IMR-90 (cell line): ENCODE measurements around the gene CDH13. TPM values are rescaled to one million over a fixed set of nuclear protein-coding genes. Genes with fewer than 3 reads are reported as not detected.

ENCODE experiments used
- ATAC-seq: fragments of 200-7000 bp; cut with Tn5 transposase; 2 replicates; pipeline ENCODE4 v1.9.1; 2020; ENCODE audit warnings: low read depth, mild to moderate bottlenecking, moderate library complexity
- BruUV-seq: library from RNA; stranded (reverse); fragments of 400-500 nt; replicated peaks from 2 replicates; lab custom pipeline; 2021; lab: Mats Ljungman, UMichigan
- CTCF ChIA-PET: fragments of 300-600 bp; formaldehyde crosslinking; extraction: SDS; loops from one replicate; lab custom pipeline; 2021; ENCODE audit warnings: antibody characterized with exemption; lab: Yijun Ruan, JAX
- POLR2A ChIA-PET: fragments of 300-600 bp; sonication (Branson Sonifier 250); formaldehyde crosslinking; loops from one replicate; lab custom pipeline; 2022; ENCODE audit warnings: antibody characterized with exemption; ENCODE audit not compliant: unreplicated experiment; lab: Charles Lee
- DNase-seq: peaks from one replicate; pipeline ENCODE4 v3.0.0; 2013
- H2AFZ ChIP-seq: replicated peaks from 2 replicates; pipeline ENCODE3; 2013; ENCODE audit warnings: low read length, mild to moderate bottlenecking; ENCODE audit not compliant: poor library complexity
- H2AK5ac ChIP-seq: 2 replicates; pipeline ENCODE4 v1.6.1; 2013; ENCODE audit warnings: low read depth, low read length, inconsistent platforms
- H2AK9ac ChIP-seq: replicated peaks from 2 replicates; pipeline ENCODE3; 2013; ENCODE audit warnings: mild to moderate bottlenecking, low read depth, low read length, moderate library complexity; ENCODE audit not compliant: poor library complexity
- H2BK120ac ChIP-seq: 2 replicates; pipeline ENCODE4 v1.6.1; 2013; ENCODE audit warnings: low read depth, low read length, inconsistent platforms
- H2BK15ac ChIP-seq: 3 replicates; pipeline ENCODE4 v1.6.1; 2013; ENCODE audit warnings: low read depth, low read length, inconsistent platforms
- H2BK20ac ChIP-seq: 2 replicates; pipeline ENCODE4 v1.6.1; 2013; ENCODE audit warnings: low read depth, mild to moderate bottlenecking, inconsistent platforms, low read length, moderate library complexity
- H2BK5ac ChIP-seq: 2 replicates; pipeline ENCODE4 v1.6.1; 2013; ENCODE audit warnings: mild to moderate bottlenecking, low read depth, low read length, inconsistent platforms; ENCODE audit not compliant: poor library complexity, severe bottlenecking
- H3K14ac ChIP-seq: replicated peaks from 2 replicates; pipeline ENCODE4 v1.6.1; 2013; ENCODE audit warnings: low read depth, low read length, inconsistent platforms
- H3K18ac ChIP-seq: 2 replicates; pipeline ENCODE4 v1.6.1; 2013; ENCODE audit warnings: low read depth, low read length, control low read depth
- H3K23ac ChIP-seq: 2 replicates; pipeline ENCODE4 v1.6.1; 2013; ENCODE audit warnings: low read depth, low read length, inconsistent platforms
- H3K27ac ChIP-seq: 2 replicates; pipeline ENCODE4 v1.5.1; 2013; ENCODE audit warnings: mild to moderate bottlenecking, control low read depth, low read length; ENCODE audit not compliant: insufficient read depth
- H3K27me3 ChIP-seq: 2 replicates; pipeline ENCODE4 v1.6.1; 2013; ENCODE audit warnings: low read length; ENCODE audit not compliant: control insufficient read depth, insufficient read depth
- H3K36me3 ChIP-seq: 2 replicates; pipeline ENCODE4 v1.6.1; 2013; ENCODE audit warnings: low read length, mixed read lengths; ENCODE audit not compliant: control insufficient read depth, insufficient read depth
- H3K4ac ChIP-seq: 2 replicates; pipeline ENCODE4 v1.6.1; 2013; ENCODE audit warnings: low read depth, low read length, inconsistent platforms
- H3K4me1 ChIP-seq: 2 replicates; pipeline ENCODE4 v1.6.1; 2013; ENCODE audit warnings: low read length, mixed read lengths; ENCODE audit not compliant: control insufficient read depth, insufficient read depth
- H3K4me2 ChIP-seq: 2 replicates; pipeline ENCODE4 v1.6.1; 2013; ENCODE audit warnings: low read depth, mild to moderate bottlenecking, control low read depth, low read length, moderate library complexity
- H3K4me3 ChIP-seq: 2 replicates; pipeline ENCODE4 v1.5.1; 2013; ENCODE audit warnings: low read depth, mild to moderate bottlenecking, control low read depth, low read length, moderate library complexity; ENCODE audit not compliant: insufficient read depth
- H3K56ac ChIP-seq: 2 replicates; pipeline ENCODE4 v1.6.1; 2013; ENCODE audit warnings: low read length, inconsistent platforms; ENCODE audit not compliant: insufficient read depth; ENCODE audit errors: extremely low read depth
- H3K79me1 ChIP-seq, 2 experiments: 2 replicates each; pipeline ENCODE4 v1.6.1; 2013; ENCODE audit warnings: low read length in 2 of 2, inconsistent platforms in 1 of 2, low read depth in 1 of 2
- H3K9ac ChIP-seq: 2 replicates; pipeline ENCODE4 v1.6.1; 2013; ENCODE audit warnings: low read depth, low read length, control low read depth
- H3K9me1 ChIP-seq: 2 replicates; pipeline ENCODE4 v1.6.1; 2013; ENCODE audit warnings: low read length, inconsistent platforms; ENCODE audit not compliant: insufficient read depth
- H3K9me3 ChIP-seq: 2 replicates; pipeline ENCODE4 v1.6.1; 2013; ENCODE audit warnings: low read length; ENCODE audit not compliant: control insufficient read depth, insufficient read depth
- H4K20me1 ChIP-seq: 2 replicates; pipeline ENCODE4 v1.6.1; 2013; ENCODE audit warnings: low read length, inconsistent platforms; ENCODE audit not compliant: insufficient read depth
- H4K5ac ChIP-seq: 2 replicates; pipeline ENCODE4 v1.6.1; 2013; ENCODE audit warnings: mild to moderate bottlenecking, low read depth, low read length, control low read depth
- H4K8ac ChIP-seq, 2 experiments: 2 replicates each; pipeline ENCODE4 v1.6.1; 2013; ENCODE audit warnings: low read depth in 2 of 2, low read length in 2 of 2, control low read depth in 1 of 2, inconsistent platforms in 1 of 2
- H4K91ac ChIP-seq: 2 replicates; pipeline ENCODE4 v1.6.1; 2013; ENCODE audit warnings: low read depth, low read length, inconsistent platforms; ENCODE audit not compliant: insufficient read depth
- BHLHE40 ChIP-seq: fragments of 150-350 bp; IDR thresholded peaks from 2 replicates; pipeline ENCODE4 v1.6.1; 2016; ENCODE audit warnings: mild to moderate bottlenecking, low read depth, low read length
- CEBPB ChIP-seq: IDR thresholded peaks from 2 replicates; pipeline ENCODE4 v1.6.1; 2012; ENCODE audit warnings: low read depth, low read length, improper control_type of control experiment
- CHD1 ChIP-seq: IDR thresholded peaks from 2 replicates; pipeline ENCODE4 v1.6.1; 2012; ENCODE audit warnings: low read depth, low read length, improper control_type of control experiment
- CTCF ChIP-seq: conservative IDR thresholded peaks from 2 replicates; pipeline ENCODE4 v1.5.1; 2012; ENCODE audit warnings: mild to moderate bottlenecking, low read depth, low read length, improper control_type of control experiment
- ELK1 ChIP-seq: fragments of 150-350 bp; IDR thresholded peaks from 2 replicates; pipeline ENCODE4 v1.6.1; 2016; ENCODE audit warnings: low read depth, mild to moderate bottlenecking, low read length, moderate library complexity, borderline replicate concordance
- FOS ChIP-seq: fragments of 150-350 bp; IDR thresholded peaks from 2 replicates; pipeline ENCODE4 v1.6.1; 2016; ENCODE audit warnings: low read depth, low read length
- MAFK ChIP-seq: IDR thresholded peaks from 2 replicates; pipeline ENCODE4 v1.6.1; 2012; ENCODE audit warnings: low read depth, low read length, improper control_type of control experiment
- MAZ ChIP-seq: IDR thresholded peaks from 2 replicates; pipeline ENCODE4 v1.6.1; 2012; ENCODE audit warnings: low read depth, mild to moderate bottlenecking, low read length, improper control_type of control experiment, moderate library complexity, borderline replicate concordance
- MXI1 ChIP-seq: IDR thresholded peaks from 2 replicates; pipeline ENCODE4 v1.6.1; 2012; ENCODE audit warnings: low read depth, mild to moderate bottlenecking, low read length, moderate library complexity, borderline replicate concordance
- NFE2L2 ChIP-seq: fragments of 150-350 bp; IDR thresholded peaks from 2 replicates; pipeline ENCODE4 v1.6.1; 2016; ENCODE audit warnings: low read depth, mild to moderate bottlenecking, low read length
- POLR2A ChIP-seq: IDR thresholded peaks from 2 replicates; pipeline ENCODE4 v1.6.1; 2012; ENCODE audit warnings: mild to moderate bottlenecking, low read depth, low read length
- RAD21 ChIP-seq: IDR thresholded peaks from 2 replicates; pipeline ENCODE4 v1.6.1; 2012; ENCODE audit warnings: low read length, improper control_type of control experiment
- RCOR1 ChIP-seq: IDR thresholded peaks from 2 replicates; pipeline ENCODE4 v1.6.1; 2012; ENCODE audit warnings: mild to moderate bottlenecking, low read length, improper control_type of control experiment; ENCODE audit not compliant: insufficient replicate concordance
- RFX5 ChIP-seq: IDR thresholded peaks from 2 replicates; pipeline ENCODE4 v1.8.0; 2012; ENCODE audit warnings: low read depth, mild to moderate bottlenecking, low read length, moderate library complexity
- SMC3 ChIP-seq: fragments of 150-350 bp; IDR thresholded peaks from 2 replicates; pipeline ENCODE4 v1.6.1; 2016; ENCODE audit warnings: low read depth, mild to moderate bottlenecking, antibody characterized with exemption, low read length, moderate library complexity
- WGBS, 2 experiments: methylation state at CpG; one replicate each; pipeline versions ENCODE4 v1.1.5 to v1.1.7; 2013; ENCODE audit warnings: missing lambda C conversion rate in 2 of 2; ENCODE audit not compliant: insufficient read length in 1 of 2; ENCODE audit errors: extremely low coverage in 2 of 2; 5-methylcytosine and 5-hydroxymethylcytosine counted together
- dilution Hi-C: fragments of 300-500 bp; cut with HindIII; formaldehyde crosslinking; loops from one replicate; pipeline ENCODE4 v1.14.3; 2018; ENCODE audit warnings: low sequenced_read_pairs; ENCODE audit not compliant: unreplicated experiment
- in situ Hi-C: fragments of 300-500 bp; cut with MboI; formaldehyde crosslinking; loops from 3 replicates; pipeline ENCODE4 v1.14.3; 2019; ENCODE audit warnings: low sequenced_read_pairs, inconsistent platforms, mixed read lengths
- intact Hi-C: fragments of 100-400 bp; cut with micrococcal nuclease; formaldehyde crosslinking; loops from 2 replicates; pipeline ENCODE4 v1.10.0; 2022
- polyA plus RNA-seq, 3 experiments: library from polyadenylated mRNA; depleted of rRNA; stranded (reverse); fragments of >200 nt; gene quantifications; 2 replicates each; pipeline ENCODE4 v1.2.3, GENCODE V29; 2012; ENCODE audit warnings: low replicate concordance in 1 of 3
- total RNA-seq: library from RNA; depleted of rRNA; stranded (reverse); fragments of >200 nt; gene quantifications from 2 replicates; pipeline ENCODE4 v1.2.3, GENCODE V29; 2012
- TF ChIP-seq, protein P1 (sequence below): fragments of 150-350 bp; IDR thresholded peaks from 2 replicates; pipeline ENCODE4 v1.6.1; 2017; ENCODE audit warnings: mild to moderate bottlenecking, antibody characterized with exemption, low read length, low read depth

The CDH13 gene
- total and polyA plus RNA-seq, 2 of the 4 experiments (the other 2 are of a cell fraction) = 61.6 to 74.7 TPM

- Histone ChIP-seq H3K4me1 (no peaks in the 10 kb centered on the region), H2BK20ac (no peak overlapping the region), H3K27me3 (no peaks in the 10 kb centered on the region), H3K9me3 (no peaks in the 10 kb centered on the region), H3K56ac (no peak overlapping the region), H3K4me2 (no peak overlapping the region), H3K79me1 (no peaks in the 10 kb centered on the region; a peak in 2 of 4 replicates), H2AFZ (no peak overlapping the region), H2BK15ac (no peak overlapping the region), H3K23ac (no peak overlapping the region), H2AK5ac (no peak overlapping the region), H4K91ac (no peak overlapping the region), H2BK5ac (no peak overlapping the region), H3K4me3 (no peak overlapping the region), H3K36me3 (no peaks in the 10 kb centered on the region), H2BK120ac (no peak overlapping the region), H3K9ac (no peak overlapping the region), H4K20me1 (no peaks in the 10 kb centered on the region), H4K8ac (no peak overlapping the region), H3K18ac (no peak overlapping the region), H3K27ac (no peak overlapping the region), H3K14ac (no peak overlapping the region), H2AK9ac (no peak overlapping the region), H3K9me1 (no peaks in the 10 kb centered on the region), H4K5ac (no peak overlapping the region), H3K4ac (no peak overlapping the region)
- ATAC-seq (no peak), DNase-seq (peak; percentile 7)
- dilution Hi-C loops = no loop called here
- BruUV-seq = no TSS peak
- CTCF ChIA-PET = no interaction called here
- in situ Hi-C loops = no loop called here
- TF ChIP-seq POLR2A = no peak
- TF ChIP-seq RCOR1 = no peak
- TF ChIP-seq NFE2L2 = no peak
- TF ChIP-seq, protein P1, sequence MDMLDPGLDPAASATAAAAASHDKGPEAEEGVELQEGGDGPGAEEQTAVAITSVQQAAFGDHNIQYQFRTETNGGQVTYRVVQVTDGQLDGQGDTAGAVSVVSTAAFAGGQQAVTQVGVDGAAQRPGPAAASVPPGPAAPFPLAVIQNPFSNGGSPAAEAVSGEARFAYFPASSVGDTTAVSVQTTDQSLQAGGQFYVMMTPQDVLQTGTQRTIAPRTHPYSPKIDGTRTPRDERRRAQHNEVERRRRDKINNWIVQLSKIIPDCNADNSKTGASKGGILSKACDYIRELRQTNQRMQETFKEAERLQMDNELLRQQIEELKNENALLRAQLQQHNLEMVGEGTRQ = no peak
- no peak for TF ChIP-seq BHLHE40
- no peak for TF ChIP-seq MAFK
- no peak for TF ChIP-seq FOS
- no peak for TF ChIP-seq CTCF
- no peak for TF ChIP-seq CEBPB
- TF ChIP-seq ELK1 = no peak
- no peak for TF ChIP-seq RAD21
- TF ChIP-seq RFX5 = no peak
- TF ChIP-seq MAZ = no peak
- no peak for TF ChIP-seq CHD1
- no peak for TF ChIP-seq MXI1
- no peak for TF ChIP-seq SMC3
- intact Hi-C loops = no loop called here
- POLR2A ChIA-PET = no interaction called here
- 17% methylated on average over 1 of the region's 4 CpGs; no CpG with 5 or more reads in 1 of the 2 experiments for WGBS, 2 experiments
Observed at GRCh38 chr16:83363521-83363920, 736.8 kb downstream of the CDH13 start.
